ENCODE data around the gene DDX3Y.

Gene DDX3Y

DNA sequence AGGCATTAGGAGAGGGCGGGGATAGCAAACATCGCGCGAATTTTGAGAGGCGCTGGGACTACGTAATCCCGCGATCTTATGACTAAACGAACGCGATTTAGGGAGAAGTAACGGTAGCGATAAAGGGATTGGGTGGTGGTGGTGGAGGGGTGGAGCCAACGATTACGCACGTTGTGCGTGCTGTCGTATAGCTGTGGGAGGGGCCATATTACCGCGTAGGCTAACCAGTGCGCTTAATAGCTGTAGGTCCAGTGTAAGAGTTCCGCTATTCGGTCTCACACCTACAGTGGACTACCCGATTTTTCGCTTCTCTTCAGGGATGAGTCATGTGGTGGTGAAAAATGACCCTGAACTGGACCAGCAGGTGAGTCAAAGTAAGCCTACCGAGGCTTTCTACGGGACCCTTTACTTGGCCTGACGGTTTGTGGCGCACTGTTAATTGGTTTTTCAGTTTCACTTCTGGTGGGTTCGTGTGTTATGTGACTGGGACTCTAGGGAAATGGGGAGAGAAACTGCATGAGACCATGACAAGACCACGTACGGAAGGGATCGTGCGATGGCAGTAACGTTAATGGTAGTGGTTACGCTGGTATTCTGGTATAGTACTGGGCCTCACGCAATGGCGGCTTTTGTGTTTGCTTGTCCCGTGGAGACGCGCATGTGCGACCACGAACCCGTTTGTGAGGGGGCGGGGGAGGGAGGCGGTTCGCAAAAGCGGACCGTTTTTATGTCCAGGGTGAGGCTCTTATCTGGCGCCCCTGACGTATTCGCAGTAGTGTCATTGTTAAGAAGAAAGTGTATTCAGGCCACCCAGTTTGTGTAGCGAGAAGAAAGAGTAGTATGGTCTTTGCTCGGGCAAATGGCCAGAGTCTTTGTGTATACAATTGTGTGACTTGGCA is at the start of gene DDX3Y:
TSS of gene DDX3Y (plus strand) at position 251 of the 899 bp plus-strand sequence. CDS start at position 320, 69 bp downstream.
- DNase-seq: no peak

- no peak for DNase-seq
These were observed 48.8 kb upstream of the DDX3Y start for GRCh38 chrY:12855791-12856275.

- no peak for DNase-seq
These were observed 36.7 kb upstream of the DDX3Y start for GRCh38 chrY:12867960-12868359.

GRCh38 chrY:12896973-12897372 is 7.7 kb upstream of the DDX3Y start:
- no peak for DNase-seq

- DNase-seq: no peak
These were observed 6.1 kb upstream of the DDX3Y start for GRCh38 chrY:12898604-12899003.

DNA sequence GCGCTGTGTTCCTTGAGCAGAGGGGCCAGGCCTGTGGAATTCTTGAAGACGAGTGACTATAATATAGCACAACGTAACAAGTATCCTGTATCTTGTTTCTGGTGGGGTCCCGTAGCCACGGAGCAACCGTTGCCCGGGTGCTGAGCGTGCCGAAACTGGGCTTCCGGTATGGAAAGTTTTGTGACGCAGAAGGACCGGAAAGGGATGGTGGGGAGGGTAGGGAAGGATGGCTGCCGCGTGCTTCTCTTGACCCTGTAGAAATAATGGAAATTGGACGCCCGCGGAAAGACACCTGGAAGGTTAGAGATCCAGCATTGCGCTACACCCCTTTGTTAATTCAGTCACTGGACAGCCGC is 827 bp downstream of the DDX3Y start:
- DNase-seq: no peak

DNA sequence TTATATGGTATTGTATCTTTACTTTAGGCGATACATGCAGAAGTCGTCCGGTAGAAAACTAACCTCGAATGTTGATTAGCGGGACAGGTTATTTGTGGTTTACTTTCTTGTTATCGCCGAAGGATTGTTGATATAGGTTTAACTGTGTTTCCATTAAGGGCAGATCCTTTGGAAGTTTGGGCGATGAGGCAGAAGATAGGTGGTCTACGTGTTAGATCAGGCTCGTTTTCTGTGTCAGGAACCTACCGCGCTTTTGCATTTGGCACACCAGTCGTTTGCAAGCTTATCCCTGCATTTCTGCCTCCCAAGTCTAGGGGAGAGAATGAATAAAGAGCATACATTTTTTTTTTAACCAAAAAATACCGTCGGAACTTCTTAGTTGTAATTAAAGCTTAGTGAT is 1.2 kb downstream of the DDX3Y start:
- DNase-seq: no peak

GRCh38 chrY:12913541-12913940 is 8.9 kb downstream of the DDX3Y start:
- no peak for DNase-seq

- DNase-seq: no peak
These were observed 23.4 kb downstream of the DDX3Y start for GRCh38 chrY:12928043-12928442.

- DNase-seq: no peak
These were observed 37.3 kb downstream of the DDX3Y start for GRCh38 chrY:12941725-12942687.

Measured in NCI-H1417 (cell line).